ENCODE data around the gene SH3BP2. TPM values are rescaled to one million over a fixed set of nuclear protein-coding genes. Genes with fewer than 3 reads are reported as not detected.

Gene SH3BP2
- polyA plus RNA-seq, 2 donors, result 14.3 to 45.1 TPM

DNA sequence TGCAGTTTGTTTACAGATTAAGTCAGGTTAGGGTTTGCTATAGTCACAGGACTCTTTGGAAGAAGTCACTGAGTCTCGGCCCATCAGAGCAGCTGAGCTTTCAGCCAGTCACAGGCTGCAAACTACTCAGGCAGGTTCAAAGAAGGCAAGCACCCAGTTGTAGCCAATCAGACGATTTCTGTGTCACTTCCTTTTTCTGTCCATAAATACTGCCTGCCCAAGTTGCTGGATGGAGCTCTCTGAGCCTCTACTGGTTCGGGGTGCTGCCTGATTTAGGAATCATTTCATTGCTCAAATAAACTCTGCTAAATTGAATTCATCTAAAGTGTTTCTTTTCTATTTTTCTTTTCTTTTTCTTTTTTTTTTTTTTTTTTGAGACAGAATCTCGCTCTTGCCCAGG is 7.3 kb upstream of the SH3BP2 start:
- Histone ChIP-seq H3K4me1 (ENCODE audit: control insufficient read depth in 2 of 2, insufficient read depth in 2 of 2, low read length in 1 of 2) (peaks cover 0 to 10% of the 10 kb centered on the region in 2 donors), H3K9me3 (ENCODE audit: control insufficient read depth in 2 of 2, insufficient read depth in 1 of 2, low read depth in 1 of 2, low read length in 1 of 2) (peaks cover 0 to 4% of the 10 kb centered on the region in 2 donors), H3K36me3 (ENCODE audit: control insufficient read depth in 2 of 2, insufficient read depth in 2 of 2, low read length in 1 of 2) (no peaks in the 10 kb centered on the region), H3K27me3 (ENCODE audit: control insufficient read depth in 1 of 2, insufficient read depth in 2 of 2, low read length in 2 of 2) (no peaks in the 10 kb centered on the region), H3K4me3 (ENCODE audit: low read depth in 1 of 2, low read length in 2 of 2) (no peak overlapping the region), H3K27ac (ENCODE audit: low read depth in 2 of 2, low read length in 1 of 2) (no peak overlapping the region)
- WGBS, 2 donors, result 52 to 63% methylated on average over 4 of the region's 4 CpGs

GRCh38 chr4:2786152-2786671 is 6.7 kb upstream of the SH3BP2 start:
- peaks cover 0 to 4% of the 10 kb centered on the region in 2 donors for H3K9me3 ChIP-seq (ENCODE audit: control insufficient read depth in 2 of 2, insufficient read depth in 1 of 2, low read depth in 1 of 2, low read length in 1 of 2)
- H3K4me3 ChIP-seq (ENCODE audit: low read depth in 1 of 2, low read length in 2 of 2), result no peak overlapping the region
- H3K36me3 ChIP-seq (ENCODE audit: control insufficient read depth in 2 of 2, insufficient read depth in 2 of 2, low read length in 1 of 2), result no peaks in the 10 kb centered on the region
- H3K27ac ChIP-seq (ENCODE audit: low read depth in 2 of 2, low read length in 1 of 2), result no peak overlapping the region
- WGBS, 2 donors, result 77 to 84% methylated on average over 7 of the region's 7 CpGs
- peaks cover 0 to 10% of the 10 kb centered on the region in 2 donors for H3K4me1 ChIP-seq (ENCODE audit: control insufficient read depth in 2 of 2, insufficient read depth in 2 of 2, low read length in 1 of 2)
- H3K27me3 ChIP-seq (ENCODE audit: control insufficient read depth in 1 of 2, insufficient read depth in 2 of 2, low read length in 2 of 2), result no peaks in the 10 kb centered on the region

DNA sequence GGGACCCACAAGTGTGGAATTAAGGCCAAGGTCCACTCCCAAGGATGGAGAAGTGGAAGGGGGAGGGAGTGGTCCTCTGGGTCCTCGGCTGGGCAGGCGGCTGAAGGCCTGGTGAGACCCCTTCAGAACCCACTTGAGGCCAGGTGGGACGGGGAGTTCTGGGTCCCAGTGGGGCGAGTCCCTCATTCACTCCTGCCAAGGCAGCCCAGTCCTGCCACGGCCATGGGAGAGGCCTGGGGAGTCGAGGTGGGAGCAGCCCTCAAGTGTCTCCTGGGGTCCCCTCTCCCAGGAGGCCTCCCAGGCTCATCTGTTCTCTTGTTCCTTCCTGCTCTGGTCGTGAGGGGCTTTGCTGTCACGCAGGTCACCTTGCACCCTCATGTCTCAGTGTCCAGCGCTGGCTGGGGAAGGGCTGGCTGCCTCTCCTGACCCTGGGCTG is 6.1 kb upstream of the SH3BP2 start:
- Histone ChIP-seq H3K9me3 (ENCODE audit: control insufficient read depth in 2 of 2, insufficient read depth in 1 of 2, low read depth in 1 of 2, low read length in 1 of 2) (peaks cover 0 to 4% of the 10 kb centered on the region in 2 donors), H3K4me3 (ENCODE audit: low read depth in 1 of 2, low read length in 2 of 2) (no peak overlapping the region), H3K27ac (ENCODE audit: low read depth in 2 of 2, low read length in 1 of 2) (no peak overlapping the region), H3K36me3 (ENCODE audit: control insufficient read depth in 2 of 2, insufficient read depth in 2 of 2, low read length in 1 of 2) (no peaks in the 10 kb centered on the region), H3K4me1 (ENCODE audit: control insufficient read depth in 2 of 2, insufficient read depth in 2 of 2, low read length in 1 of 2) (peaks cover 0 to 11% of the 10 kb centered on the region in 2 donors), H3K27me3 (ENCODE audit: control insufficient read depth in 1 of 2, insufficient read depth in 2 of 2, low read length in 2 of 2) (no peaks in the 10 kb centered on the region)
- 86 to 88% methylated on average over 9 of the region's 9 CpGs for WGBS, 2 donors

GRCh38 chr4:2787230-2788100 is 5.4 kb upstream of the SH3BP2 start:
- H3K9me3 ChIP-seq (ENCODE audit: control insufficient read depth in 2 of 2, insufficient read depth in 1 of 2, low read depth in 1 of 2, low read length in 1 of 2), result peaks cover 0 to 4% of the 10 kb centered on the region in 2 donors
- H3K36me3 ChIP-seq (ENCODE audit: control insufficient read depth in 2 of 2, insufficient read depth in 2 of 2, low read length in 1 of 2), result no peaks in the 10 kb centered on the region
- no peaks in the 10 kb centered on the region for H3K27me3 ChIP-seq (ENCODE audit: control insufficient read depth in 1 of 2, insufficient read depth in 2 of 2, low read length in 2 of 2)
- H3K4me1 ChIP-seq (ENCODE audit: control insufficient read depth in 2 of 2, insufficient read depth in 2 of 2, low read length in 1 of 2), result peaks cover 0 to 13% of the 10 kb centered on the region in 2 donors
- H3K4me3 ChIP-seq (ENCODE audit: low read depth in 1 of 2, low read length in 2 of 2), result no peak overlapping the region
- WGBS, 2 donors, result 69 to 71% methylated on average over 18 of the region's 18 CpGs
- H3K27ac ChIP-seq (ENCODE audit: low read depth in 2 of 2, low read length in 1 of 2), result peak overlapping the region; percentile 16 to 36

- 78 to 92% methylated on average over 7 of the region's 7 CpGs for WGBS, 2 donors
- Histone ChIP-seq H3K27me3 (ENCODE audit: control insufficient read depth in 1 of 2, insufficient read depth in 2 of 2, low read length in 2 of 2) (no peaks in the 10 kb centered on the region), H3K36me3 (ENCODE audit: control insufficient read depth in 2 of 2, insufficient read depth in 2 of 2, low read length in 1 of 2) (no peaks in the 10 kb centered on the region), H3K4me3 (ENCODE audit: low read depth in 1 of 2, low read length in 2 of 2) (no peak overlapping the region), H3K4me1 (ENCODE audit: control insufficient read depth in 2 of 2, insufficient read depth in 2 of 2, low read length in 1 of 2) (peaks cover 0 to 13% of the 10 kb centered on the region in 2 donors), H3K27ac (ENCODE audit: low read depth in 2 of 2, low read length in 1 of 2) (no peak overlapping the region), H3K9me3 (ENCODE audit: control insufficient read depth in 2 of 2, insufficient read depth in 1 of 2, low read depth in 1 of 2, low read length in 1 of 2) (peaks cover 0 to 4% of the 10 kb centered on the region in 2 donors)
Measured at GRCh38 chr4:2788101-2788500, 4.8 kb upstream of the SH3BP2 start.

GRCh38 chr4:2788532-2789103 is 4.3 kb upstream of the SH3BP2 start:
- Histone ChIP-seq H3K9me3 (ENCODE audit: control insufficient read depth in 2 of 2, insufficient read depth in 1 of 2, low read depth in 1 of 2, low read length in 1 of 2) (peaks cover 0 to 4% of the 10 kb centered on the region in 2 donors), H3K27me3 (ENCODE audit: control insufficient read depth in 1 of 2, insufficient read depth in 2 of 2, low read length in 2 of 2) (no peaks in the 10 kb centered on the region), H3K27ac (ENCODE audit: low read depth in 2 of 2, low read length in 1 of 2) (no peak overlapping the region), H3K4me3 (ENCODE audit: low read depth in 1 of 2, low read length in 2 of 2) (no peak overlapping the region), H3K4me1 (ENCODE audit: control insufficient read depth in 2 of 2, insufficient read depth in 2 of 2, low read length in 1 of 2) (peaks cover under 1 to 15% of the 10 kb centered on the region in 2 donors), H3K36me3 (ENCODE audit: control insufficient read depth in 2 of 2, insufficient read depth in 2 of 2, low read length in 1 of 2) (no peaks in the 10 kb centered on the region)
- WGBS, 2 donors, result 72 to 76% methylated on average over 4 of the region's 4 CpGs

DNA sequence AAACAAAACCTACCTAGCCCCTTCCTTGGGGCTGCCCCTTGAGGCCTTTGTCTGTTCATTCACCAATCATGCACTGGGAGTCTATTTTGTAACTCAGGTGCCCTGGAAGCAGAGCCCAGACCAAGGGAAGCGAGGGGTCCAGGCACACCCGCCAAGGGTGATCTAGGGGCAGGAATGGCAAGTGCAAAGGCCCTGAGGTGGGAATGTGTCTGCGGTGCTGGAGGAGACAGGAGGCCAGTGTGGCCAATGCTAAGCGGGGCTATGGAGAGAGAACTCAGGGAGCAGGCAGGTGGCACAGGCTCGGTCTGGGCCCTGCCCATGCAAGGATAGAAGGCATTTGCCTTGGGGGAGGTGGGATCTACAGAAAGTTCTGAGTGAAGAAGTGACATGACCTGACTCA is 3.5 kb upstream of the SH3BP2 start:
- WGBS, 2 donors, result 95 to 99% methylated on average over 5 of the region's 5 CpGs
- peaks cover 3 to 22% of the 10 kb centered on the region in 2 donors for H3K4me1 ChIP-seq (ENCODE audit: control insufficient read depth in 2 of 2, insufficient read depth in 2 of 2, low read length in 1 of 2)
- H3K4me3 ChIP-seq (ENCODE audit: low read depth in 1 of 2, low read length in 2 of 2), result no peak overlapping the region
- H3K36me3 ChIP-seq (ENCODE audit: control insufficient read depth in 2 of 2, insufficient read depth in 2 of 2, low read length in 1 of 2), result no peaks in the 10 kb centered on the region
- H3K9me3 ChIP-seq (ENCODE audit: control insufficient read depth in 2 of 2, insufficient read depth in 1 of 2, low read depth in 1 of 2, low read length in 1 of 2), result peaks cover 0 to under 1% of the 10 kb centered on the region in 2 donors
- no peaks in the 10 kb centered on the region for H3K27me3 ChIP-seq (ENCODE audit: control insufficient read depth in 1 of 2, insufficient read depth in 2 of 2, low read length in 2 of 2)
- H3K27ac ChIP-seq (ENCODE audit: low read depth in 2 of 2, low read length in 1 of 2), result no peak overlapping the region

DNA sequence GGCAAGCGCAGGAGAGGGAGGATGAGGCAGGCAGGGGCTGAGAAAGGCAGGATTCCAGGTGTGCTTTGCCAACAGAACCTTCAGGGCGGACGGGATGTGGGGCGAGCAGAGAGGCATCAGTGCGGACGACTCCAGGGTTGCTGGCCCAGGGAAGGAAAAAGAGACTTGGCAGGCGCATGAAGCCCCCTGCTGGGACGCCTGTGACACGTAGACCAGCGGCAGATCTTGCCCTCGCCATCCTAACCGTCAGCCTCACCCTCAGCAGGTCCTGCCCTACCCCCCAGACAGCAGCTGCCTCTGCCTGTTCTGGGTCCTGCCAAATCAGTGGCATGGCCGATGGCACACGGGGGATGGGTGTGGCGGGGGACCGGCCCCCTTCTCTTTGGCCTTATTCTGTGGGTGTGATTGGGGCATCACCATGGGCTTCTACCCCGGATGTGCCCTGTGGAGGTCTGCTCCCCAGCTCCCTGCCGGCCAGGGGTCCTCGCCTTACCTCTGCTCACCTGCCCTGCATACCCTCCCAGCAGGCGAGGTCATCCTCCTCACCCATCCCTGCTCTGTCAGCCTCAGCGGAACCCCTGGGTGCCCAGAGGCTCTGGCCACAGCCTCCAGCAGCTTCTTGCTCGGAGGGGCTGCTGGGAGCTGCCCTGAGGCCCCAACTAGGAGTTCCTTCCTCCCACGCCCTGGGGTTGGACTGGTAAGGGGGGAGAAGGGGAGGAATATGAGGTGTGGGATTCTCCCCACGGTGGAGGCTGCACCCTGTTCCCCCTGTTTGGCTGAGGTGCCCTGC is 2.9 kb upstream of the SH3BP2 start:
- H3K9me3 ChIP-seq (ENCODE audit: control insufficient read depth in 2 of 2, insufficient read depth in 1 of 2, low read depth in 1 of 2, low read length in 1 of 2), result no peaks in the 10 kb centered on the region
- no peak overlapping the region for H3K27ac ChIP-seq (ENCODE audit: low read depth in 2 of 2, low read length in 1 of 2)
- WGBS, 2 donors, result 79 to 86% methylated on average over 24 of the region's 24 CpGs
- H3K27me3 ChIP-seq (ENCODE audit: control insufficient read depth in 1 of 2, insufficient read depth in 2 of 2, low read length in 2 of 2), result no peaks in the 10 kb centered on the region
- H3K4me3 ChIP-seq (ENCODE audit: low read depth in 1 of 2, low read length in 2 of 2), result no peak overlapping the region
- no peaks in the 10 kb centered on the region for H3K36me3 ChIP-seq (ENCODE audit: control insufficient read depth in 2 of 2, insufficient read depth in 2 of 2, low read length in 1 of 2)
- peaks cover 6 to 28% of the 10 kb centered on the region in 2 donors for H3K4me1 ChIP-seq (ENCODE audit: control insufficient read depth in 2 of 2, insufficient read depth in 2 of 2, low read length in 1 of 2)

All from esophagus (tissue), 2 donors.